Ramos (cell line): Measurements from ENCODE around the gene GRB7.

Experiments
- in situ Hi-C: fragments of 300-500 bp; cut with MboI; formaldehyde crosslinking; loops from one replicate; pipeline ENCODE4 v1.14.3; 2022; ENCODE audit warnings: low sequenced_read_pairs; ENCODE audit not compliant: unreplicated experiment

Gene GRB7

GRCh38 chr17:39730095-39730921 lies 7.4 kb upstream of the GRB7 start, which contains the start of gene MIEN1:
MIEN1 (minus strand) TSS chr17:39730532; CDS start chr17:39730495, 37 bp downstream.
- in situ Hi-C loops: no loop called here

GRCh38 chr17:39732586-39732985 lies 5.2 kb upstream of the GRB7 start:
- in situ Hi-C loops: no loop called here

- in situ Hi-C loops: no loop called here
Measured at GRCh38 chr17:39735882-39736281, 1.9 kb upstream of the GRB7 start.

- in situ Hi-C loops: no loop called here
Measured at GRCh38 chr17:39736319-39737165, 1.2 kb upstream of the GRB7 start.

GRCh38 chr17:39737206-39737759 lies 455 bp upstream of the GRB7 start:
- in situ Hi-C loops: no loop called here

- in situ Hi-C loops: no loop called here
Measured at GRCh38 chr17:39738568-39738901, 797 bp downstream of the GRB7 start.

GRCh38 chr17:39738983-39739884 lies 1.5 kb downstream of the GRB7 start:
- in situ Hi-C loops: no loop called here

GRCh38 chr17:39739885-39740356 lies 2.2 kb downstream of the GRB7 start:
- in situ Hi-C loops: no loop called here

GRCh38 chr17:39740357-39741111 lies 2.8 kb downstream of the GRB7 start:
- in situ Hi-C loops: no loop called here

GRCh38 chr17:39742126-39742855 lies 4.6 kb downstream of the GRB7 start:
- in situ Hi-C loops: no loop called here

GRCh38 chr17:39742856-39743436 lies 5.2 kb downstream of the GRB7 start:
- in situ Hi-C loops: no loop called here

GRCh38 chr17:39744075-39744835 lies 6.5 kb downstream of the GRB7 start:
- in situ Hi-C loops: no loop called here

GRCh38 chr17:39744836-39745215 lies 7.1 kb downstream of the GRB7 start:
- in situ Hi-C loops: no loop called here

GRCh38 chr17:39745335-39746144 lies 7.8 kb downstream of the GRB7 start:
- in situ Hi-C loops: no loop called here

GRCh38 chr17:39746145-39746461 lies 8.4 kb downstream of the GRB7 start:
- in situ Hi-C loops: no loop called here

GRCh38 chr17:39747745-39748144 lies 10.0 kb downstream of the GRB7 start:
- in situ Hi-C loops: no loop called here
